PC-9 (cell line): ENCODE results near the gene IRF2.

Experiments used
- CTCF ChIP-seq: fragments of 200-600 bp; sonication (generic); conservative IDR thresholded peaks from 2 replicates; pipeline ENCODE4 v1.6.1; 2017; ENCODE audit warnings: mixed run types, antibody characterized with exemption, mild to moderate bottlenecking, moderate library complexity
- EZH2 ChIP-seq: fragments of 200-600 bp; sonication (generic); IDR thresholded peaks from 2 replicates; pipeline ENCODE4 v1.8.0; 2017; ENCODE audit warnings: antibody characterized with exemption, low read depth

- no peak for TF ChIP-seq CTCF
- TF ChIP-seq EZH2 = no peak
Observed at GRCh38 chr4:184450045-184450444, 24.3 kb downstream of the IRF2 start.
